ENCODE data around the gene FAHD1. TPM values are rescaled to one million over a fixed set of nuclear protein-coding genes. Genes with fewer than 3 reads are reported as not detected.
"Not testable (repeated sequence)": the region's sequence is repeated elsewhere in the genome, so short reads cannot be mapped to it uniquely, and the experiment has no call there.

FAHD1 gene
- total RNA-seq, 2 donors from 2014 or later, result 60.0 to 66.9 TPM

DNA sequence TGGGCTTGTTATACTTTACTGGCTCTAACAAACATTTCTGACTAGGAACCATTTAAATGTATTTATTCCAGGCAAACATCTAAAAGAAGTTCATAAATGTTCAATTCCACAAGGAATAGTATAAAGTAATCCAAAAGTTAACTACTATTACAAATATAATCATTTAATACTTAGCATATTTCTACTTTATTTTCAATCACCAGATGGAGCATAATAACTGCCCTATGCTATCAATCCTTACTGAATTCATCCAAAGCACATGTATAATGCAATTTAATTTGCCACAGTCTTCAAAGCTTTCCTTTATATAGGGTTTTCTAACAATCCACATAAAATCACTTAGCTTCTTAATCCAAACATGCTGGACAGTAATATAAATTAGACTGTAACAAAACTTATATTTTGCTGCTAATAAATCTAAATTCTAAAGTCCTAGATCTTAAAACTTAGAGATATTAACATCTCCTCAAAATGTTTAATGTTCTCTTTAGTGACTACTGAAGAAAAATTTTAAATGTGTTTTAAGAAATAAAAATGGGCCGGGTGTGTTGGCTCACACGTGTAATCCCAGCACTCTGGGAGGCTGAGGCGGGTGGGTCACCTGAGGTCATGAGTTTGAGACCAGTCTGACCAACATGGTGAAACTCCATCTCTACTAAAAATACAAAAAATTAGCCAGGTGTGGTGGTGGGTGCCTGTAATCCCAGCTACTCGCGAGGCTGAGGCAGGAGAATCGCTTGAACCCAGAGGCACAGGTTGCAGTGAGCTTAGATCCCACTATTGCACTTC lies 39.1 kb downstream of the FAHD1 start:
- ATAC-seq (no peak), DNase-seq (no peak)
- intact Hi-C loops (cut with DNase I, micrococcal nuclease), result no loop called here

DNA sequence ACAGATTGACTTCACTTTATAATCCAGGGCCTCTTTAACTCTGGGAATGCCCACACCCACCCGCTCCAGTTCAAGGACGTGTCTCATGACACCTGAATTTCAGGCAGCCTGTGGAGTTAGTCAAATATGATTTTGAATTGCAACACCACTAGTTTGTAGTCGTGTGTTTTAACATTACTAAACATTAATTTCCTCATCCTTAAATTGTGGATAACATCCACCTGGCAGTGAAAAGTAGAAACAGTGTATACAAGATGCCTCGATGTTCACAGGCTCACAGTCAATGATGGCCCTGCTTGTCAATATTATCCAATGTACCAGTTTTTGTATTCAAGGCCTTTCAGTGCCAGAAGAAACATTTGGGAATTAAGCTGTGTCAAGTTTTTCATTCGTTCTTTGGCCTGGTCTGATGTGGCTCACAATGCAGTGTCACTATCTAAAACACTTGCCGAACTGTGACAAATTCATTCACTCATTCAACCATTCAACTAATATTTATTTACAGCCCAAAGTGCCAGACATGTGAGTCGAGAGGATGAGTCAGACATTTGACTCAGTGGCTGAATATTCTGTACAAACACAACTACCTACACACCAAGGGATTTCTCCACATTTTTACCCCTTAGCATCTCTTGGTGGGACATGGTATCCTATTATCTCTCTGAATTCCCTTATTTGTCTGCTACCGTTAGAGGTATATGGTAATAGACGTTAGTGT lies 43.5 kb downstream of the FAHD1 start:
- peak; percentile 38 for ATAC-seq
- intact Hi-C loops (cut with DNase I, micrococcal nuclease), result no loop called here
- no peak for DNase-seq

DNA sequence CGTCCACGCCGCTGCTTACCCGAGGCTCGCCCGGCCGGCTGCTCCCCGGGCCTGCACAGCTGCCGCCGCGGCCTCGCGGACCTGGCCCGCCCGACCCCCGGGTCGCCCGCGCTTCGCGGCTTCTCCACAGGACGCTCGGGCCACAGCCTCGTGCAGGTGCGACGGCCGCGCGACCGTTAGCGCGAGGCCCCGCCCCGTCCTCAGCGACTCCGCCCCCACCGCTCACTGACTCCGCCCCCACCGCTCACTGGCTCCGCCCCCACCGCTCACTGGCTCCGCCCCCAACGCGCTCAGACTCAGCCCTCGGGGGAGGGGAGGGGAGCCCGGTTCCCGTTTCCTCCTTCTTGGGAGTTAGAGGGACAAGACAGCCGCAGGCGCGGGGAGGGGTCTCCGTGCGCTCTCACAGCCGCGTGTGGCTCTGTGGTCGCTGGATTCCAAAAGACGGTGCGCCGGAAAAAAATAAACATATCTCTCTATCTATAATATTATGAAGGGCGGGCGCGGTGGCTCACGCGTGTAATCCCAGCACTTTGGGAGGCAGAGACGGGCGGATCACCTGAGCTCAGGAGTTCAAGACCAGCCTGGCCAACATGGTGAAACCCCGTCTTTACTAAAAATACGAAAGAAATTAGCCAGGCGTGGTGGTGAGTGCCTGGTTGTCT lies 45.1 kb downstream of the FAHD1 start, which contains the start of gene MEIOB:
Gene MEIOB, minus strand, starts transcription at position 191 of the 662 bp plus-strand sequence. CDS start 3,989 bp downstream, outside the sequence.
- ATAC-seq, result peak; percentile 73
- DNase-seq, result peak in 1 of 2 donors; percentile 58
- intact Hi-C loops (cut with DNase I, micrococcal nuclease), result no loop called here

DNA sequence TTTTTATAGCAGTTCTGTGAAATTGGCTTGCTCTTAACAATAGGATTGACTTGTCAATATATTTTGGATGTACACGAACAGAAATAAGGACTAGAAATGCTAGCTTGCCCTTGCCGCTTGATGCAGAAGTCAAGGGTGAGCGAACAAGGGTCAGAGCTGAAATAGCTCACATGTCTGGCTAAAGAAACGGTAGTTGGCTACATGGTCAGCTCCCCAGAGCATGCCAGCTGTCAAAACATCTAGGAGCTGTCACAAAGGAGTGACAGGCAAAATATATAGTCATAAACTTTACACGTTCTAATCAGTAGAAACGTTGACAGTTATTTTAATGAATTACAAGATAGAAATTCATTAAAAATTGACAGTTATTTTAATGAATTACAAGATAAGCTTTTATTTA lies 47.8 kb downstream of the FAHD1 start:
- no peak for DNase-seq
- no peak for ATAC-seq
- intact Hi-C loops (cut with DNase I, micrococcal nuclease), result no loop called here

DNA sequence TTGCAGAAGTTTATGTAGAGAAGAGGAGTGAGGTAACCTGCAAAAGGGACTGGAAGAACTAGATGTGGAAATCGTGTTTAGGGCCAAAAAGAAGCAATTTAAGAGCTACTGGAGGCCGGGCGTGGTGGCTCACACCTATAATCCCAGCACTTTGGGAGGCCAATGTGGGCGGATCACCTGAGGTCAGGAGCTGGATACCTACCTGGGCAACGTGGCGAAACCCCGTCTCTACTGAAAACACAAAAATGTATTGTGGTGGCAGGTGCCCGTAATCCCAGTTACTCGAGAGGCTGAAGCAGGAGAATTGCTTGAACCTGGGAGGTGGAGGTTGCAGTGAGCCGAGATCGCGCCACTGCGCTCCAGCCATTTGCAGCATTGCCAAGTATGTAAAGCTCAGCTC lies 49.1 kb downstream of the FAHD1 start:
- DNase-seq; intact Hi-C loops (cut with DNase I, micrococcal nuclease); ATAC-seq: not testable (repeated sequence)

DNA sequence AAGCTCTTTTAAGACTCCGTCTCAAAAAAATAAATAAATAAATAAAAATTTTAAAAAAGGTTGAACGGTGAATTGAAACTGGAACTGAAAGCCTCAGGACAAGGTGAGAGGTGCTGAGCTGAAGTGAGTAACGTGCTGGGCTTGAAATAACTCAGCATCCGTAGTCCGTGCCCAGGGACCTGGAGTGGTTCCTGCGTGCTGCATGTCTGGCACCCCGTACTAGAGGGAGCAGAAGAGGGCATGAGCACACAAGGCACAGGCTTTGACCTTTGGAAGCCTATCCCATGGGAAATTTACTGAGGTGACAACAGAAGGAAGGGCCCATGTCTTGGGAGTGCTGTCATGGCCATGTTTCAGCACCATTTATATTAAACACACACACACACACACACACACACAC lies 49.5 kb downstream of the FAHD1 start:
- DNase-seq, result no peak
- intact Hi-C loops (cut with DNase I, micrococcal nuclease), result no loop called here
- ATAC-seq, result peak; percentile 57

DNA sequence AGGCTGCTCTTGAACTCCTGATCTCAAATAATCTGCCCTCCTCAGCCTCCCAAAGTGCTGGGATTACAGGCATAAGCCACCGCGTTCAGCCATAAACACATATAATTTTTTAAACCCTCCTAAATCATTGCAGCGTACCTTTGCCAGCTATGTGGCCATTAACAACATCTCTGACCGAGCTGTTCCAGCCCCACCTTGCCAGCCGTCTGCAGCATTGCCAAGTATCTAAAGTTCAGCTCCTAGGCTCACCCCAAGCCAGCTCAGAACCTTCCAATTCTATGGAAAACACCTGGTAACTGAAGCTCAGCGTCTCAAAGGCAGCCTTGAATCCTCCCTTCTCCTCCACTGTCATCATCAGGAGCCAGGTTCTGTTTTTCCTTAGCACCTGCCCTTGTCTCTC lies 50.1 kb downstream of the FAHD1 start:
- intact Hi-C loops (cut with DNase I, micrococcal nuclease), result no loop called here
- ATAC-seq (peak; percentile 86), DNase-seq (peak; percentile 47 to 51)

DNA sequence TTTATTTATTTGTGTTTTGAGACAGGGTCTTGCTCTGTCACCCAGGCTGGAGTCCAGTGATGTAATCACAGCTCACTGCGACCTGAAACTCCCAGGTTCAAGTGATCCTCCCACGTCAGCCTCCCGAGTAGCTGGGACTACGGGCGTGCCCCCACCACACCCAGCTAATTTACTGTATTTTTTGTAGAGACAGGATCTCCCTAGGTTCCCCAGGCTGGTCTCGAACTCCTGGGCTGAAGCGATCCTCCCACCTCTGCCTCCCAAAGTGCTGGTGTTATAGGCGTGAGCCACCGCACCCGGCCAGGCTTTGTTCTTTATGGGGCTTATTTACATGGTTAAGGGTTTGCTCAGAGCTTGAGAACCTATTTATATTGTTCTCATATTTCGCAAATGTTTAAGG lies 50.8 kb downstream of the FAHD1 start:
- ATAC-seq (peak; percentile 54), DNase-seq (peak in 1 of 2 donors; percentile 28)
- intact Hi-C loops (cut with DNase I, micrococcal nuclease), result no loop called here

DNA sequence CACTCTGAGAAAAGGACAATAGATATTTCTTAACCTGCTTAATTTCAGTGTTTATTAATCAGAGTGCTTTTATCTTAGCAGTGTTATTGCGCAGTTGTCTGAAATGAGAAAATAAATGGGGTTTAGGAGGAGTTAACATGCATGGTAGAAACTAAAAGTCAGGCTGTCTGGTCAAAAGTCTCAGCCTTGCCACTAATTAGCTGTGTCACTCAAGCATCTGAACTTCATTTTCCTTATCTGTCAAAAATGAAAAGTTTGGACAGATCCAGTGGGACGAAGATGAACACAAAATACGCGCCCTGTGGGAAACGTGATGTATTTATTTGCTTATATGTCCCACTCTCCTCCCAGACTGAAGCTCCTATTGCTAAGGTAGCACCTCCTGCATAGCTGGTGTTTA lies 51.2 kb downstream of the FAHD1 start:
- DNase-seq (no peak), ATAC-seq (no peak)
- intact Hi-C loops (cut with DNase I, micrococcal nuclease), result no loop called here

Other genes with a start within 250 kb of the FAHD1 start
- 10 to 100 TPM; 13.3 to 16.3 TPM for gene IFT140, start 215.1 kb upstream of the FAHD1 start, total RNA-seq
- 10 to 100 TPM; 16.4 to 16.6 TPM for gene CRAMP1, start 214.8 kb upstream of the FAHD1 start, total RNA-seq
- 10 to 100 TPM; 49.8 to 62.4 TPM for gene JPT2, start 148.9 kb upstream of the FAHD1 start, total RNA-seq
- gene MAPK8IP3, start 121.0 kb upstream of the FAHD1 start, total RNA-seq, result 10 to 100 TPM; 55.2 to 79.0 TPM
- 10 to 100 TPM; 59.5 to 62.9 TPM for gene NME3, start 55.7 kb upstream of the FAHD1 start, total RNA-seq
- gene EME2, start 54.4 kb upstream of the FAHD1 start, total RNA-seq, result 10 to 100 TPM; 22.1 to 34.9 TPM
- 100 to 1,000 TPM; 103 to 133 TPM for gene MRPS34, start 54.1 kb upstream of the FAHD1 start, total RNA-seq
- 10 to 100 TPM; 37.9 to 49.1 TPM for gene SPSB3, start 44.6 kb upstream of the FAHD1 start, total RNA-seq
- gene NUBP2, start 44.2 kb upstream of the FAHD1 start, total RNA-seq, result 10 to 100 TPM; 29.4 to 34.4 TPM
- 1 to 10 TPM in 1 of 2 donors, under 1 TPM in 1; 0.58 to 1.3 TPM for gene IGFALS, start 33.5 kb upstream of the FAHD1 start, total RNA-seq
- gene HAGH, start 381 bp upstream of the FAHD1 start, total RNA-seq, result 10 to 100 TPM; 64.5 to 85.0 TPM
- not detected for gene MEIOB, start 45.0 kb downstream of the FAHD1 start, total RNA-seq
- 10 to 100 TPM in 1 of 2 donors, under 1 TPM in 1; 0.31 to 11.8 TPM for gene HS3ST6, start 91.2 kb downstream of the FAHD1 start, total RNA-seq
- gene MSRB1, start 116.0 kb downstream of the FAHD1 start, total RNA-seq, result 10 to 100 TPM; 46.0 to 46.6 TPM
- not detected for gene RPL3L, start 127.5 kb downstream of the FAHD1 start, total RNA-seq
- gene NDUFB10, start 132.3 kb downstream of the FAHD1 start, total RNA-seq, result 100 to 1,000 TPM; 224 to 273 TPM
- 1,000 to 10,000 TPM; 1,705 to 1,742 TPM for gene RPS2, start 137.6 kb downstream of the FAHD1 start, total RNA-seq
- not detected for gene RNF151, start 139.7 kb downstream of the FAHD1 start, total RNA-seq
- gene TBL3, start 144.8 kb downstream of the FAHD1 start, total RNA-seq, result 10 to 100 TPM; 22.0 to 23.6 TPM
- 10 to 100 TPM; 34.6 to 49.0 TPM for gene NOXO1, start 154.3 kb downstream of the FAHD1 start, total RNA-seq
- 10 to 100 TPM; 73.7 to 82.3 TPM for gene GFER, start 157.0 kb downstream of the FAHD1 start, total RNA-seq
- gene SYNGR3, start 162.8 kb downstream of the FAHD1 start, total RNA-seq, result 1 to 10 TPM; 1.6 to 3.0 TPM
- gene ZNF598, start 182.6 kb downstream of the FAHD1 start, total RNA-seq, result 10 to 100 TPM; 45.8 to 52.8 TPM
- gene NPW, start 192.6 kb downstream of the FAHD1 start, total RNA-seq, result 1 to 10 TPM; 1.9 to 2.5 TPM
- 10 to 100 TPM; 69.3 to 73.7 TPM for gene NHERF2, start 199.7 kb downstream of the FAHD1 start, total RNA-seq
- 10 to 100 TPM; 27.3 to 29.5 TPM for gene NTHL1, start 220.6 kb downstream of the FAHD1 start, total RNA-seq
- 100 to 1,000 TPM; 115 to 118 TPM for gene TSC2, start 220.8 kb downstream of the FAHD1 start, total RNA-seq

Data from left colon (tissue), 2 donors.